OCI-LY1 (cell line): ENCODE measurements around the gene AKAP1.
A peak's percentile ranks its signal among the peaks of the same experiment; 100 is the strongest.

Experiments
- H2AFZ ChIP-seq: fragments of 200-600 bp; sonication (generic), shearing (Covaris generic); 2 replicates; pipeline ENCODE4 v1.6.0; 2014; ENCODE audit warnings: antibody characterized with exemption, mild to moderate bottlenecking, low read length
- H3F3A ChIP-seq: fragments of 200-600 bp; sonication (generic), shearing (Covaris generic); 2 replicates; pipeline ENCODE4 v1.6.0; 2014; ENCODE audit warnings: mild to moderate bottlenecking, antibody characterized with exemption, low read length, moderate library complexity; ENCODE audit not compliant: insufficient read depth
- H3K27ac ChIP-seq: fragments of 200-600 bp; sonication (generic); 2 replicates; pipeline ENCODE4 v1.5.1; 2014; ENCODE audit warnings: low read length, mixed run types, mild to moderate bottlenecking, low read depth; ENCODE audit not compliant: poor library complexity, severe bottlenecking
- H3K27me3 ChIP-seq: fragments of 200-600 bp; sonication (generic); 2 replicates; pipeline ENCODE4 v1.6.0; 2014; ENCODE audit warnings: antibody characterized with exemption, mild to moderate bottlenecking, low read length, moderate library complexity; ENCODE audit not compliant: insufficient read depth
- H3K36me3 ChIP-seq: fragments of 200-600 bp; sonication (generic); 2 replicates; pipeline ENCODE4 v1.6.1; 2014; ENCODE audit warnings: mild to moderate bottlenecking, antibody characterized with exemption, low read length, moderate library complexity, mixed read lengths; ENCODE audit not compliant: insufficient read depth
- H3K4me1 ChIP-seq: fragments of 200-600 bp; sonication (generic); 2 replicates; pipeline ENCODE4 v1.5.1; 2014; ENCODE audit warnings: mild to moderate bottlenecking, low read length, moderate library complexity; ENCODE audit not compliant: insufficient read depth, severe bottlenecking
- H3K4me2 ChIP-seq: fragments of 200-600 bp; sonication (generic), shearing (Covaris generic); 2 replicates; pipeline ENCODE4 v1.6.1; 2014; ENCODE audit warnings: low read length
- H3K4me3 ChIP-seq: fragments of 200-600 bp; sonication (generic); 2 replicates; pipeline ENCODE4 v1.5.1; 2014; ENCODE audit warnings: low read length, low read depth, mild to moderate bottlenecking, mixed read lengths; ENCODE audit not compliant: poor library complexity, severe bottlenecking
- H3K79me2 ChIP-seq: fragments of 200-600 bp; shearing (Covaris generic); 2 replicates; pipeline ENCODE4 v1.6.1; 2016; ENCODE audit warnings: mixed run types, low read length, mixed read lengths; ENCODE audit not compliant: insufficient read depth
- H3K9ac ChIP-seq: fragments of 200-600 bp; sonication (generic), shearing (Covaris generic); 2 replicates; pipeline ENCODE4 v1.6.1; 2014; ENCODE audit warnings: mild to moderate bottlenecking, low read length, mixed read lengths
- H3K9me2 ChIP-seq: fragments of 200-600 bp; sonication (generic), shearing (Covaris generic); 2 replicates; pipeline ENCODE4 v1.6.1; 2014; ENCODE audit warnings: low read depth, mild to moderate bottlenecking, low read length, mixed read lengths
- H3K9me3 ChIP-seq: fragments of 200-600 bp; shearing (Covaris generic); 2 replicates; pipeline ENCODE4 v1.6.1; 2014; ENCODE audit warnings: low read length, mixed read lengths
- H4K20me1 ChIP-seq: fragments of 200-600 bp; sonication (generic), shearing (Covaris generic); 2 replicates; pipeline ENCODE4 v1.6.0; 2016; ENCODE audit warnings: mild to moderate bottlenecking, low read length; ENCODE audit not compliant: insufficient read depth
- CTCF ChIP-seq: fragments of 200-600 bp; sonication (generic), shearing (Covaris generic); IDR thresholded peaks from 2 replicates; pipeline ENCODE4 v1.5.1; 2017; ENCODE audit warnings: mild to moderate bottlenecking, antibody characterized with exemption, low read length, moderate library complexity, mixed read lengths
- EZH2 ChIP-seq: fragments of 200-600 bp; sonication (generic), shearing (Covaris generic); IDR thresholded peaks from 2 replicates; pipeline ENCODE4 v1.8.0; 2017; ENCODE audit warnings: borderline replicate concordance, mixed run types, mild to moderate bottlenecking, antibody characterized with exemption, low read length, moderate library complexity, mixed read lengths

AKAP1 gene

GRCh38 chr17:57113011-57113410, 28.0 kb downstream of the AKAP1 start:
- H3K4me3 ChIP-seq = no peak overlapping the region
- no peak overlapping the region for H3K27ac ChIP-seq
- no peaks in the 10 kb centered on the region for H3K4me1 ChIP-seq
- H3K9ac ChIP-seq = no peak overlapping the region
- no peaks in the 10 kb centered on the region for H3K9me3 ChIP-seq
- H2AFZ ChIP-seq = no peak overlapping the region
- H3K79me2 ChIP-seq = no peaks in the 10 kb centered on the region
- H3K27me3 ChIP-seq = no peaks in the 10 kb centered on the region
- peaks cover 74% of the 10 kb centered on the region for H3K36me3 ChIP-seq
- no peaks in the 10 kb centered on the region for H3K9me2 ChIP-seq
- no peaks in the 10 kb centered on the region for H3F3A ChIP-seq
- TF ChIP-seq EZH2 (no peak), CTCF (no peak)
- no peaks in the 10 kb centered on the region for H4K20me1 ChIP-seq
- no peak overlapping the region for H3K4me2 ChIP-seq

- no peaks in the 10 kb centered on the region for H3K79me2 ChIP-seq
- H3K36me3 ChIP-seq = peaks cover 81% of the 10 kb centered on the region
- no peak overlapping the region for H3K9ac ChIP-seq
- H3F3A ChIP-seq = no peaks in the 10 kb centered on the region
- no peak overlapping the region for H3K4me2 ChIP-seq
- no peaks in the 10 kb centered on the region for H3K27me3 ChIP-seq
- no peaks in the 10 kb centered on the region for H4K20me1 ChIP-seq
- H3K9me2 ChIP-seq = no peaks in the 10 kb centered on the region
- H3K27ac ChIP-seq = no peak overlapping the region
- no peak overlapping the region for H2AFZ ChIP-seq
- H3K9me3 ChIP-seq = no peaks in the 10 kb centered on the region
- no peak overlapping the region for H3K4me3 ChIP-seq
- TF ChIP-seq EZH2 = no peak
- TF ChIP-seq CTCF = no peak
- H3K4me1 ChIP-seq = no peaks in the 10 kb centered on the region
These were observed 28.6 kb downstream of the AKAP1 start for GRCh38 chr17:57113656-57114055.

- Histone ChIP-seq H3K27me3 (no peaks in the 10 kb centered on the region), H3K9ac (no peak overlapping the region), H3K4me1 (no peaks in the 10 kb centered on the region), H3K9me2 (no peaks in the 10 kb centered on the region), H3K36me3 (peaks cover 86% of the 10 kb centered on the region), H3K9me3 (no peaks in the 10 kb centered on the region), H3F3A (no peaks in the 10 kb centered on the region), H3K27ac (no peak overlapping the region), H3K4me2 (no peak overlapping the region), H3K79me2 (no peaks in the 10 kb centered on the region), H2AFZ (no peak overlapping the region), H4K20me1 (no peaks in the 10 kb centered on the region), H3K4me3 (no peak overlapping the region)
- TF ChIP-seq EZH2 (no peak), CTCF (peak; percentile 88)
These were observed 29.1 kb downstream of the AKAP1 start for GRCh38 chr17:57114085-57114673.
